HG03175 (cell line): ENCODE measurements around the gene HSD17B3.
"Not testable (repeated sequence)": the region's sequence is repeated elsewhere in the genome, so short reads cannot be mapped to it uniquely, and the experiment has no call there.

Experiments
- ATAC-seq: cut with Tn5 transposase; IDR thresholded peaks from one replicate; pipeline ENCODE4 v1.9.1; 2021; ENCODE audit warnings: mild to moderate bottlenecking, moderate library complexity; ENCODE audit not compliant: unreplicated experiment

Gene HSD17B3

DNA sequence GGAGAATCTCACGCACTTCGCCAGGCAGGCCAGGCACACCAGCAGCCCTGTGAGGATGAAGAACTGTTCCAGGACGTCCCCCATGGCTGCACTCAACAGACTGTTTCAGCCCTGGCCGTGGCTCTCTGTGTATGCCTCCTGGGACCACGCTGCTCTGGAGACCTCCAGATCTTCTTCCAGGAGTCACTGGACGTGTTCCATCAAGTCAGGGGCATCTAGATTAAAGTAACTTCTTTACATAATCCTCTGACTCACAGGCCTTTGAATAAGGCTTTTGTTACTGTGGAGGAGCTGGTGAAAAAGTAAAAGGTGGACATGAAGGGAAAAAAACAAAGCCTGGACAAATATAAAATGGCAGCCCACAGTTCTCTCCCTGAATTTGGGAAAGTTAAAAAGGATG is at the start of gene HSD17B3:
Gene HSD17B3 (minus strand): TSS at position 156 of the 400 bp plus-strand sequence. CDS start 72 bp downstream, at position 84.
- ATAC-seq, result no peak

DNA sequence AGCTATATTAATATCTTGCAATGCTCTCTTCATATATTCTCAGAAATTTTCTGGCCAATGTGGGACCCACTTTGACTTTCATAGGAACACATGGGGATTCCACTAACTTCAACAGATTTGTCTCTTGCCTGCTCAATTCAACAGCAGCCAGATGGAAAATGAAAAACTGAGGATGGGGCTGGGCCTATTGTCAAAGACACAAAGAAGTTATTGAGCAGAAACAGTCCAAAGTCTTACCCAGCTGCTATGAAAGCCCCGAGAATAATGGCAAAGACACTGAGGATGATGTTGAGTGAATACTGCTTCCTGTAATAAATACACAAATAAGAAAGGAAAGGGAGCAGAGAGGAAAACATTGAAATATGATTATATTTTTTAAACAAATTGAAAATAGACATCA is 48.9 kb upstream of the HSD17B3 start:
- no peak for ATAC-seq

- no peak for ATAC-seq
Observed at GRCh38 chr9:96348261-96348660, 46.3 kb upstream of the HSD17B3 start.

GRCh38 chr9:96345551-96345950 is 43.6 kb upstream of the HSD17B3 start:
- ATAC-seq, result no peak

DNA sequence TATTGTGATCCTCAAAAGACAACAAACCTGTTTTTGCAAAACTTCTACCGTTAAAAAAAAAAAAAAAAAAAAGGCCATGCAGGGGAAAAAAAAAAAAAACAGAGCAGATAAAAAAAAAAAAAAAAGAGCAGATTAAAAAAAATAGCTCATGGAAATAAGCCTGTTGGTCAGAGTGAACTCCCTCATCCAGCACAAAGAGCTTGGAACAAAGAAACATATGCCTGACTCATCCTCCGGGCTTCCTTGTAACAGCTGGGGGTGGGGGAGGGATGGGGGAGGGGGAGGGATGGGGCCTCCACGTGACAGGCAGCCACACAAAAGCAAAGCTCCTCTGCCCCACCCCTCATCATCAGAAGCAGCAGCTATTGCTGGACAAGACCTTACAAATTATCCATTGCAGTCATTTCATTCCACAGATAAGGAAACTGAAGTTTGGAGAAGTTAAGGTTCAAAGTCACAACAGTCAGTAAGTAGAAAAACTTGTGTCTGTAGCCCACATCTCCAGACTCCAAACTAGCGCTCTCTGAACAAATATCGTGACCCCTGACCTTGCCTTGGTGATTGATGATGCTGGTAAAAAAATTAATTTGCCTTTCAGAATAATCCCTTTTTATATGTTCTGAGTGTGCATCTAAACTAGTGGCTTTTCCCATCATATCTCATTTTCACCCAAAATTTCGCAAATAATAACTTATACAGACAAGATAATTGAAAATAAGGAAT is 42.6 kb upstream of the HSD17B3 start:
- no peak for ATAC-seq

DNA sequence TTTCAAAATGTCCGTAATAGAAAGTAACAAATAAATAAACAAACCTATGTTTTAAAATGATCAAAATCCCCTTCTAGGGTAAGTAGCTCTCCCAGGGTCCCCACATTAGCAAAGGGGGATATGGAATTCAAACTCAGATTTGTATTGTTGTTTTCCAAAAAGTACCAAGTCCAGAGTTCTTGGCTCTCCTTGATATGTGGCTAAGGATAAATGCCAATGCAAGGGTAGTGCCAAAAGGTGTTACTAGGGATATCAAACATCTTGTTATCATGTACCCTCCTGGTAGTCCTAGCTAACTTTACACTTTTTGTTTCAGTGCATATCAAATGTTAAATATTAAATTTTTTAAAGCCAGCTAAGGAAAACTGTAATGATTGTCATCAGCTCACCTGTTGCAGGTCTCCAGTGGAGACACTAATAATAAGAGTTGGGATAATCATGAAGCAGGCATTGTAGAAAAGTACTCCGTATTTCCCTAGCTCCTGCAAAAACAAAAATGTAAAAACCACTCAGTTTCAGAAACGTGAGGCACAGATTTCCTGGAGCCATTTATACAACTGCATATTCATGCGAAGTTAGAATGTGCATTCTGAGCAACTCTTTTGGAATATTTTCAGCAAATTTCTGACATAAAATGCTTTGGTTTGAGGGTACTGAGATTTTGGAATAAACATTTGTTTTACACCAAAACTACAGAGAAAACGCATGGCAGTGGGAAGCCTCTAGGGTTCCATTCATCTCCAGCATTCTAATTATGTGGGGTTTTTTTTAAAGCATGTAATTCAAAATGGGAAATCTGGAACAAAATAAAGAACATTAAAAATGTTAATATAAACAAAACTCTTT is 41.8 kb upstream of the HSD17B3 start:
- no peak for ATAC-seq

DNA sequence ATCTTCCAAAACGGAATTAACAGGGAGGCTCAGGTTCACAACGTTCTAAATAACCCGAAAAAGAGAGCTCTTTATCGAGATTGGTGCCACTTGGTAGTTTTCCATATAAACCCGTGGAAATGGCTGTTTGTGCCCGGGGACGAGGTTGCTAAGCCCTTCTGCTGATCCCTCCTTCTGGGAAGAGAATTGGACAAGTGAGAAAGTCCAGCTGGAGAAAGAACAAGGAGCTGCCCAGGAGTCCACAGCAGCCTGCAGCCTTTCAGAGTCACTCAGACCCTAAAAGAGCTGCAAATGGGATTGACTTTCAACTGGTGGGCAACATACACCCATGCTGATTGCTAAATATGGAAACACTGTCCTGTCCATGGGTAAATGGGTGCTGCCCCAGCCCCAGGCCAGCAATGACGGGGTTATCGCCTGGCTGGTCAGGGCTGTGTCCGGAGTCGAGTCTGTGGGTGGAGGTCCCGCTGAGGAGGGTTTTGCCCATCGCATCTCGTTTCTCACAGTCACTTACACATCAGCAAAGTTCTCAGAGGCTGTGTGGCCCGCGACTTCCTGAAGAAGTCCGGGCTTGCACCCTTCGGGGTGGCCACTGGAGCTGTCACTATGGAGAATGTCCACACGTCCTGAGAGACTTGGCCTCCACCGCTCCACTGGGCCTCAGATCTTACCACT is 40.7 kb upstream of the HSD17B3 start:
- ATAC-seq, result no peak

DNA sequence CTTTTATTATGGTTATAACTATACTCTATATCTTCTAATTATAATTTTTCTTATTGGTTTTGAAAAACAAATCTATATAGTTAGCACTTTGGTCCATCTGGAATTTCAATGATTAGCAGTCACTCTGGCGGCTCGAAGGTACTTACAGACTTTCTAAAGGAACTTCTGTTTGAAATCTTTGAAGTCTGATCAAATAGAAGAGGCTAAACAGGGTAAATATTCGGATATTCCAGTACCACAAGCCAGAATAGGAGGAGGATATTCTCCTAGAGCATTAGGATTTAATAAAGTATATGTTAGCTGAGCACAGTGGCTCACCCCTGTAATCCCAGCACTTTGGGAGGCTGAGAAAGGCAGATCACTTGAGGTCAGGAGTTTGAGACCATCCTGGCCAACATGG is 38.7 kb upstream of the HSD17B3 start:
- ATAC-seq, result no peak

DNA sequence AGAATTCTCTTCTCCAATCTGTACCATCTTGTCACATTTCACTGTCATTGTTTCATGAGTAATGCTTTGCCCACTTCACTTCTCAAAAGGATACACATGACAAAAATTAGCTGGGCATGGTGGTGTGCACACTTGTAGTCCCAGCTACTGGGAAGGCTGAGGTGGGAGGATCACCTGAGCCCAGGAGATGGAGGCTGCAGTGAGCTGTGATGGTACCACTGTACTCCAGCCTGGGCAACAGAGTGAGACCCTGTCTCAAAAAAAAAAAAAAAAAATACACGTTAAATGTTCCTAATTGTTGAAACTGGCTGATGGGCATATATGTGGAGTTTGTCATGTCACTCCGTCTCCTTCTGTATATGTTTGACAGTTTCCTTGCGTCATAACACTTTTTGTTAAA is 36.3 kb upstream of the HSD17B3 start:
- no peak for ATAC-seq

DNA sequence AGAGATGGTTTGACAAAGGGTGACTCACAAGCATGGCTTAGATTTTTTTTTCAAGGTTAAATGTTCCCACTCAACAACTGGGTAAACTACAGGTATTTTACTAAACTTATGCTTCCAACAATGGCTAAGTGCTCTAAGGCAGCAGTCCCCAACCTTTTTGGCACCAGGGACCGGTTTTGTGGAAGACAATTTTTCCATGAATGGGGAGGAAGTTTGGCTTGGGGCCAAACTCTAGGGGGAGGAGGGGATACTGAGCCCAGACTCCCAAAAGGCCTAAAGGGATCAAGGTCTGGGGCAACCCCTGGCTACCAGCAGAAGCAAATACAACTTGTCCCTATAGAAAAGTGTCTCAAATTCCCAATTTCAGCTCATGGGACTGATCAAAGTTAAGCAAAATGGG is 32.0 kb upstream of the HSD17B3 start:
- ATAC-seq, result no peak

DNA sequence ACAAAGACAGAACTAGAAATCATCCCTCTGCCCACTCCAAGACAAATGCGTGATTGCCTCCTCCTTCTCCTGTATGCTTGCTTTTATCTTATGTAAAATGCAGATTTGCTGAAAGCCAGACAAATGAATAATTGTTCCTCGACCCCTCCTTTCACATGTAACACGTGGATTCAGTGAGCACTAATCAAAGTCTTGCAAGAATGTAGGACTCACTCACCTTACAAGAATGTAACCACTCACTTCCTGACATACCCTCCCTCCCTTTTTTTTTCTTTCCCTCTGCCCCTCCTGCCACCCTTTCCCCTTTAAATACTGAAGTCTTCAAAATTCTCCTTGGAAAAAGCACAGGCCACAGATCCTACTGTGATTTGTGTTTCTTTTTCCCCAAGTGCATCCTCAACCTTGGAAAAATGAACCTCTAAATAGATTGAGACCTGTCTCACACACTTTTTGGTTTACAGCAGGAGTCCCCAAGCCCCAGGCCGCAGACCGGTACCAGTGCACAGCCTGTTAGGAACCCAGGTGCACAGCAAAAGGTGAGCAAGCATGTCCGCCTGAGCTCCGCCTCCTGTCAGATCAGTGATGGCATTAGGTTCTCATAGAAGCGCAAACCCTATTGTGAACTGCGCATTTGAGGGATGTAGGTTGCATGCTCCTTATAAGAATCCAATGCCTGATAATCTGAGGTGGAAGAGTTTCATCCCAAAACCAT is 29.4 kb upstream of the HSD17B3 start:
- no peak for ATAC-seq

GRCh38 chr9:96327694-96328352 is 25.8 kb upstream of the HSD17B3 start:
- ATAC-seq, result no peak

DNA sequence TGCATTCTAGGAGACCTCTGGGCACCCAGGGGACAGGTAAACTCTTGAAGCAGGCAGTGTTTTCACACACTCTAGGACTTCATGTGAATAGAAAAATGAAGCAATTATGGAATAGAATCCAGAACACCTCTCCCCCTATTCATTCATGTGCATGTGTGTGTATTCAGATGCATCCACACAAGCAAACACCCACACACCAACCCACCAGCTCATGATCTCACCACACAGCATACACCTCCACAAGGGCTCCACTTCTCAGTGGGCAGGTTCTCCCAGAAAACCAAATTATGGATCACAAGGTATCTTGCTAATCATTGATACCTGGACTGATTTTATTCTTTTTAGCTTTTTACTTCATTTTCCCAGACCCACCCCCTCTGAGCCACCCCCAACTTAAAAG is 21.2 kb upstream of the HSD17B3 start:
- no peak for ATAC-seq

DNA sequence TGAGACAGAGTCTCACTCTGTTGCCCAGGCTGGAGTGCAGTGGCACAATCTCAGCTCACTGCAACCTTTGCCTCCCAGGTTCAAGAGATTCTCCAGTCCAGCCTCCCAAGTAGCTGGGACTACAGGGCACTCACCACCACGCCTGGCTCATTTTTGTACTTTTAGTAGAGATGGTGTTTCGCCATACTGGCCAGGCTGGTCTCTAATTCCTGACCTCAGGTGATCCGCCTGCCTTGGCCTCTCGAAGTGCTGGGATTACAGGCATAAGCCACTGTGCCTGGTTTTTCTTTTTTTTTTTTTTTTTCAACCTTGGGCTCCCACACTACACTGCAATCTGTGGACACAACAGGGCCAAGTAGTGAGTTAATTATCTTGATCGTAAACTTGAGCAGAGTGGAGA is 20.8 kb upstream of the HSD17B3 start:
- ATAC-seq, result not testable (repeated sequence)

DNA sequence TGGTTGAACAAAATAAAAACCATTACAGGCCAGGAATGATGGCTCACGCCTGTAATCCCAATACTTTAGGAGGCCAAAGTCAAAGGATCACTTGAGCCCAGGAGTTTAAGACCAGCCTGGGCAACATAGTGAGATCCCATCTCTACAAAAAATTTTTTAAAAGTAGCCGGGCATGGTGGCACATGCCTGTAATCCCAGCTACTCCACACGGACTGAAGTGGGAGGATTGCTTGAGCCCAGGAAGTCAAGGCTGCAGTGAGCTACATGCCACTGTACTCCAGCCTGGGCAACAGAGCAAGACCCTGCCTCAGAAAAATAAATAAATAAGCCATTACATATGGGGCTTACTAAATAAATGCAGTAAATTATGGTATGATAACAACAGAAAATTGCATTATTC is 20.2 kb upstream of the HSD17B3 start:
- ATAC-seq, result not testable (repeated sequence)

GRCh38 chr9:96321515-96321914 is 19.5 kb upstream of the HSD17B3 start:
- ATAC-seq, result no peak

- no peak for ATAC-seq
Observed at GRCh38 chr9:96320749-96321280, 18.8 kb upstream of the HSD17B3 start.

GRCh38 chr9:96318921-96319565 is 17.1 kb upstream of the HSD17B3 start:
- no peak for ATAC-seq

GRCh38 chr9:96317335-96317980 is 15.5 kb upstream of the HSD17B3 start:
- no peak for ATAC-seq
